Liver (tissue), 9 donors: ENCODE measurements around the gene RETREG1. TPM values are rescaled to one million over a fixed set of nuclear protein-coding genes. Genes with fewer than 3 reads are reported as not detected.

Source experiments
- DNase-seq: peaks from one replicate; pipeline ENCODE4 v3.0.0-alpha.2; 2017; ENCODE audit warnings: low spot score
- H3K27ac ChIP-seq, 2 donors: one replicate each; pipeline ENCODE4 v1.7.0; 2013; ENCODE audit warnings: inconsistent platforms in 2 of 2, low read length in 2 of 2, control low read depth in 1 of 2, low read depth in 1 of 2, mild to moderate bottlenecking in 1 of 2
- H3K27me3 ChIP-seq, 4 donors: one replicate each; pipeline versions ENCODE4 v1.6.1 to v1.7.0; 2013; ENCODE audit warnings: low read length in 3 of 4, inconsistent platforms in 1 of 4, mild to moderate bottlenecking in 1 of 4, moderate library complexity in 1 of 4; ENCODE audit not compliant: control insufficient read depth in 4 of 4, insufficient read depth in 4 of 4
- H3K36me3 ChIP-seq, 4 donors: one replicate each; pipeline versions ENCODE4 v1.6.1 to v1.7.0; 2013; ENCODE audit warnings: low read length in 3 of 4, mild to moderate bottlenecking in 3 of 4, low read depth in 1 of 4, moderate library complexity in 1 of 4; ENCODE audit not compliant: control insufficient read depth in 4 of 4, insufficient read depth in 3 of 4
- H3K4me1 ChIP-seq, 4 donors: one replicate each; pipeline versions ENCODE4 v1.6.1 to v1.7.0; 2013; ENCODE audit warnings: low read length in 3 of 4, mild to moderate bottlenecking in 3 of 4, moderate library complexity in 1 of 4; ENCODE audit not compliant: control insufficient read depth in 4 of 4, insufficient read depth in 4 of 4
- H3K4me3 ChIP-seq, 3 donors: one replicate each; pipeline versions ENCODE4 v1.6.1 to v1.7.0; 2013; ENCODE audit warnings: low read length in 3 of 3, control low read depth in 1 of 3, low read depth in 1 of 3, mild to moderate bottlenecking in 1 of 3
- H3K9ac ChIP-seq, 2 donors: one replicate each; pipeline ENCODE4 v1.7.0; 2013; ENCODE audit warnings: low read length in 2 of 2, mild to moderate bottlenecking in 2 of 2, moderate library complexity in 2 of 2, control low read depth in 1 of 2, low read depth in 1 of 2
- H3K9me3 ChIP-seq, 4 donors: one replicate each; pipeline versions ENCODE4 v1.6.1 to v1.7.0; 2013; ENCODE audit warnings: low read length in 3 of 4; ENCODE audit not compliant: control insufficient read depth in 4 of 4
- FOXA1 ChIP-seq: IDR thresholded peaks from 2 replicates; pipeline ENCODE4 v1.6.1; 2016; ENCODE audit warnings: antibody characterized with exemption
- GABPA ChIP-seq, 2 donors: IDR thresholded peaks in 1 of 2; conservative IDR thresholded peaks in 1 of 2; 2 replicates each; pipeline ENCODE4 v1.6.1; 2016; ENCODE audit warnings: antibody characterized with exemption in 2 of 2, mild to moderate bottlenecking in 1 of 2, moderate library complexity in 1 of 2
- HNF4A ChIP-seq, 2 donors: conservative IDR thresholded peaks; 2 replicates each; pipeline ENCODE4 v1.6.1; 2016; ENCODE audit warnings: antibody characterized with exemption in 2 of 2, mild to moderate bottlenecking in 2 of 2
- HNF4G ChIP-seq: IDR thresholded peaks from 2 replicates; pipeline ENCODE4 v1.6.1; 2016; ENCODE audit warnings: antibody characterized with exemption
- JUND ChIP-seq, 2 donors: IDR thresholded peaks; 2 replicates each; pipeline ENCODE4 v1.6.1; 2016; ENCODE audit warnings: antibody characterized with exemption in 2 of 2
- NR2F2 ChIP-seq: IDR thresholded peaks from 2 replicates; pipeline ENCODE4 v1.6.1; 2016; ENCODE audit warnings: antibody characterized with exemption
- RAD21 ChIP-seq, 2 donors: IDR thresholded peaks; 2 replicates each; pipeline ENCODE4 v1.6.1; 2016; ENCODE audit warnings: antibody characterized with exemption in 2 of 2, mild to moderate bottlenecking in 2 of 2
- RXRA ChIP-seq, 2 donors: IDR thresholded peaks; 2 replicates each; pipeline ENCODE4 v1.6.1; 2017 to 2018; ENCODE audit warnings: antibody characterized with exemption in 2 of 2, mild to moderate bottlenecking in 1 of 2
- SP1 ChIP-seq: IDR thresholded peaks from 2 replicates; pipeline ENCODE4 v1.6.1; 2018; ENCODE audit warnings: antibody characterized with exemption, mild to moderate bottlenecking
- TAF1 ChIP-seq: conservative IDR thresholded peaks from 2 replicates; pipeline ENCODE4 v1.6.1; 2016; ENCODE audit warnings: antibody characterized with exemption, mild to moderate bottlenecking
- YY1 ChIP-seq: IDR thresholded peaks from 2 replicates; pipeline ENCODE4 v1.6.1; 2016; ENCODE audit warnings: antibody characterized with exemption, mild to moderate bottlenecking
- WGBS: extraction: QIAGEN DNeasy Blood & Tissue Kit; methylation state at CpG from one replicate; pipeline ENCODE4 v1.1.7; 2013; 5-methylcytosine and 5-hydroxymethylcytosine counted together
- polyA plus RNA-seq, 2 donors: library from polyadenylated mRNA; stranded (reverse) in 1 of 2; unstranded in 1 of 2; fragments of 200-250 nt in 1 of 2; fragments of >200 nt in 1 of 2; fragmentation: Nextera tagmentation in 1 of 2; extraction: Ambion mirVana in 1 of 2; gene quantifications; one replicate each; pipeline versions ENCODE4 v1.2.1 to v1.2.3, GENCODE V29; 2013 to 2015
- total RNA-seq, 2 donors: library from RNA; depleted of rRNA; stranded (reverse); fragments of >200 nt; gene quantifications; one replicate each; pipeline ENCODE4 v1.2.3, GENCODE V29; 2014
- TF ChIP-seq, protein P1 (sequence below): fragments of 150-350 bp; IDR thresholded peaks from 2 replicates; pipeline ENCODE4 v1.5.1; 2017; ENCODE audit warnings: improper control_type of control experiment, low read depth, low read length; ENCODE audit not compliant: missing input control
- TF ChIP-seq, protein P2 (sequence below): IDR thresholded peaks from 2 replicates; pipeline ENCODE4 v1.6.1; 2016; ENCODE audit warnings: antibody characterized with exemption
- TF ChIP-seq, protein P3 (sequence below): IDR thresholded peaks from 2 replicates; pipeline ENCODE4 v1.6.1; 2016; ENCODE audit warnings: antibody characterized with exemption, mild to moderate bottlenecking
- TF ChIP-seq, protein P4 (sequence below): IDR thresholded peaks from 2 replicates; pipeline ENCODE4 v1.6.1; 2016; ENCODE audit warnings: antibody characterized with exemption
- donor health status: healthy.
- donor health status: healthy.
- donor health status: healthy.
- donor health status: healthy.
- donor health status: healthy.

The RETREG1 gene
- total and polyA plus RNA-seq, 4 donors: 0.70 to 28.1 (median 4.2) TPM

DNA sequence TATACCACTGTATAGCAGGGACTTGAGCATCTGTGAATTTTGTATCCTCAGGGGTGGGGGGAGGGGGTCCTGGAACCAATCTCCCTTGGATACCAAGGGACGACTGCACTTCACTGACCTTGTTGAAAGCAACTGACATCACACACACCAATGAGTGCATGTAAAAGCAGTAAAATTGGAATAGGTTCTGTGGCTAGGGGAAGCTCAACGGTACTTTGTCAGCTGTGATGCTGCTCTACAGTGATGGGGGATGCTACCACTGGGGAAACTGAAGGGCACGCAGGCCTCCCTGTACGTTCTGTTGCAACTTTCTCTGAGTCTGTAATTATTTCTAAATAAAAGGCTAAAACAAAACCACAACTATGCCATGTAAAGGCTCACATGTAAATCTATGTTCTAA, 47.0 kb upstream of the RETREG1 start:
- TF ChIP-seq GABPA (IDR thresholded peaks at IDR 0.05 in 1 of 2, conservative IDR thresholded peaks at IDR 0.05 in 1 of 2) (no peak), YY1 (no peak), FOXA1 (no peak), HNF4A (conservative IDR thresholded peaks at IDR 0.05) (no peak), RXRA (IDR thresholded peaks at IDR 0.05) (no peak), JUND (IDR thresholded peaks at IDR 0.05) (no peak), NR2F2 (no peak), RAD21 (IDR thresholded peaks at IDR 0.05) (no peak), SP1 (no peak)
- TF ChIP-seq, protein P1, sequence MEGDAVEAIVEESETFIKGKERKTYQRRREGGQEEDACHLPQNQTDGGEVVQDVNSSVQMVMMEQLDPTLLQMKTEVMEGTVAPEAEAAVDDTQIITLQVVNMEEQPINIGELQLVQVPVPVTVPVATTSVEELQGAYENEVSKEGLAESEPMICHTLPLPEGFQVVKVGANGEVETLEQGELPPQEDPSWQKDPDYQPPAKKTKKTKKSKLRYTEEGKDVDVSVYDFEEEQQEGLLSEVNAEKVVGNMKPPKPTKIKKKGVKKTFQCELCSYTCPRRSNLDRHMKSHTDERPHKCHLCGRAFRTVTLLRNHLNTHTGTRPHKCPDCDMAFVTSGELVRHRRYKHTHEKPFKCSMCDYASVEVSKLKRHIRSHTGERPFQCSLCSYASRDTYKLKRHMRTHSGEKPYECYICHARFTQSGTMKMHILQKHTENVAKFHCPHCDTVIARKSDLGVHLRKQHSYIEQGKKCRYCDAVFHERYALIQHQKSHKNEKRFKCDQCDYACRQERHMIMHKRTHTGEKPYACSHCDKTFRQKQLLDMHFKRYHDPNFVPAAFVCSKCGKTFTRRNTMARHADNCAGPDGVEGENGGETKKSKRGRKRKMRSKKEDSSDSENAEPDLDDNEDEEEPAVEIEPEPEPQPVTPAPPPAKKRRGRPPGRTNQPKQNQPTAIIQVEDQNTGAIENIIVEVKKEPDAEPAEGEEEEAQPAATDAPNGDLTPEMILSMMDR: no peak
- TF ChIP-seq, protein P2, sequence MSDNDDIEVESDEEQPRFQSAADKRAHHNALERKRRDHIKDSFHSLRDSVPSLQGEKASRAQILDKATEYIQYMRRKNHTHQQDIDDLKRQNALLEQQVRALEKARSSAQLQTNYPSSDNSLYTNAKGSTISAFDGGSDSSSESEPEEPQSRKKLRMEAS: no peak
- TF ChIP-seq, protein P3, sequence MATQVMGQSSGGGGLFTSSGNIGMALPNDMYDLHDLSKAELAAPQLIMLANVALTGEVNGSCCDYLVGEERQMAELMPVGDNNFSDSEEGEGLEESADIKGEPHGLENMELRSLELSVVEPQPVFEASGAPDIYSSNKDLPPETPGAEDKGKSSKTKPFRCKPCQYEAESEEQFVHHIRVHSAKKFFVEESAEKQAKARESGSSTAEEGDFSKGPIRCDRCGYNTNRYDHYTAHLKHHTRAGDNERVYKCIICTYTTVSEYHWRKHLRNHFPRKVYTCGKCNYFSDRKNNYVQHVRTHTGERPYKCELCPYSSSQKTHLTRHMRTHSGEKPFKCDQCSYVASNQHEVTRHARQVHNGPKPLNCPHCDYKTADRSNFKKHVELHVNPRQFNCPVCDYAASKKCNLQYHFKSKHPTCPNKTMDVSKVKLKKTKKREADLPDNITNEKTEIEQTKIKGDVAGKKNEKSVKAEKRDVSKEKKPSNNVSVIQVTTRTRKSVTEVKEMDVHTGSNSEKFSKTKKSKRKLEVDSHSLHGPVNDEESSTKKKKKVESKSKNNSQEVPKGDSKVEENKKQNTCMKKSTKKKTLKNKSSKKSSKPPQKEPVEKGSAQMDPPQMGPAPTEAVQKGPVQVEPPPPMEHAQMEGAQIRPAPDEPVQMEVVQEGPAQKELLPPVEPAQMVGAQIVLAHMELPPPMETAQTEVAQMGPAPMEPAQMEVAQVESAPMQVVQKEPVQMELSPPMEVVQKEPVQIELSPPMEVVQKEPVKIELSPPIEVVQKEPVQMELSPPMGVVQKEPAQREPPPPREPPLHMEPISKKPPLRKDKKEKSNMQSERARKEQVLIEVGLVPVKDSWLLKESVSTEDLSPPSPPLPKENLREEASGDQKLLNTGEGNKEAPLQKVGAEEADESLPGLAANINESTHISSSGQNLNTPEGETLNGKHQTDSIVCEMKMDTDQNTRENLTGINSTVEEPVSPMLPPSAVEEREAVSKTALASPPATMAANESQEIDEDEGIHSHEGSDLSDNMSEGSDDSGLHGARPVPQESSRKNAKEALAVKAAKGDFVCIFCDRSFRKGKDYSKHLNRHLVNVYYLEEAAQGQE: no peak
- TF ChIP-seq, protein P4, sequence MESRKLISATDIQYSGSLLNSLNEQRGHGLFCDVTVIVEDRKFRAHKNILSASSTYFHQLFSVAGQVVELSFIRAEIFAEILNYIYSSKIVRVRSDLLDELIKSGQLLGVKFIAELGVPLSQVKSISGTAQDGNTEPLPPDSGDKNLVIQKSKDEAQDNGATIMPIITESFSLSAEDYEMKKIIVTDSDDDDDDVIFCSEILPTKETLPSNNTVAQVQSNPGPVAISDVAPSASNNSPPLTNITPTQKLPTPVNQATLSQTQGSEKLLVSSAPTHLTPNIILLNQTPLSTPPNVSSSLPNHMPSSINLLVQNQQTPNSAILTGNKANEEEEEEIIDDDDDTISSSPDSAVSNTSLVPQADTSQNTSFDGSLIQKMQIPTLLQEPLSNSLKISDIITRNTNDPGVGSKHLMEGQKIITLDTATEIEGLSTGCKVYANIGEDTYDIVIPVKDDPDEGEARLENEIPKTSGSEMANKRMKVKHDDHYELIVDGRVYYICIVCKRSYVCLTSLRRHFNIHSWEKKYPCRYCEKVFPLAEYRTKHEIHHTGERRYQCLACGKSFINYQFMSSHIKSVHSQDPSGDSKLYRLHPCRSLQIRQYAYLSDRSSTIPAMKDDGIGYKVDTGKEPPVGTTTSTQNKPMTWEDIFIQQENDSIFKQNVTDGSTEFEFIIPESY: no peak
- no peak for DNase-seq
- Histone ChIP-seq H3K27me3 (no peaks in the 10 kb centered on the region), H3K4me3 (no peak overlapping the region), H3K36me3 (no peaks in the 10 kb centered on the region), H3K4me1 (peaks cover 0 to 13% (median 7%) of the 10 kb centered on the region in 4 donors), H3K27ac (no peak overlapping the region), H3K9ac (no peak overlapping the region), H3K9me3 (no peaks in the 10 kb centered on the region)
- WGBS: 76% methylated on average over 4 of the region's 4 CpGs

DNA sequence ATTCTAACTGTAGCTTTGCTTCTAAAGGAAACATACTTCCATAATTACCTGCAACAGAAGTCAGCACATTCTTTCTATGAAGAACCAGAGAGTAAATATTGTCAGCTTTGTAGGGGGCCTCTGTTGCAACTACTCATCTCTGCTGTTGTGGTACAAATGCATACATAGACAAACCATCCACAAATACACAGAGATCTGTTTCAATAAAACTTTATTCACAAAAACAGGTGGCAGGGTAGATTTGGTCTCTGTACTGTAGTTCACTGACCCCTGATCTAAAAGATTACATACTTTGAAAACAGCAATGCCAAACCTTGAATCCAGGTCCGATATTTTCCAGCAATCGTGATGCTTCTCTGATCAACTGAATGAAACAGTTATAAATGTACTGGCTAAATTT, 44.9 kb upstream of the RETREG1 start:
- 94% methylated on average over 2 of the region's 2 CpGs for WGBS
- Histone ChIP-seq H3K9me3 (no peaks in the 10 kb centered on the region), H3K27me3 (no peaks in the 10 kb centered on the region), H3K27ac (no peak overlapping the region), H3K9ac (no peak overlapping the region), H3K4me3 (no peak overlapping the region), H3K36me3 (no peaks in the 10 kb centered on the region), H3K4me1 (peaks cover 0 to 8% (median 7%) of the 10 kb centered on the region in 4 donors)
- DNase-seq: no peak
- TF ChIP-seq, protein P3: no peak
- TF ChIP-seq SP1: no peak
- TF ChIP-seq TAF1: no peak
- no peak for TF ChIP-seq HNF4G
- TF ChIP-seq RXRA (IDR thresholded peaks at IDR 0.05): no peak
- TF ChIP-seq NR2F2: no peak
- TF ChIP-seq, protein P2: no peak
